Astrocyte (in vitro differentiated cells and primary cell): Measurements from ENCODE around the gene SLCO4A1.

Experiments
- EZH2 ChIP-seq: IDR thresholded peaks from 2 replicates; pipeline ENCODE4 v1.6.1; 2012; ENCODE audit warnings: mild to moderate bottlenecking, low read length, inconsistent platforms; ENCODE audit not compliant: insufficient read depth
- TF ChIP-seq, protein P1 (sequence below): IDR thresholded peaks from 2 replicates; pipeline ENCODE4 v1.5.1; 2011; ENCODE audit warnings: low read depth, mild to moderate bottlenecking, inconsistent platforms, low read length, moderate library complexity; ENCODE audit not compliant: insufficient read depth

DNA sequence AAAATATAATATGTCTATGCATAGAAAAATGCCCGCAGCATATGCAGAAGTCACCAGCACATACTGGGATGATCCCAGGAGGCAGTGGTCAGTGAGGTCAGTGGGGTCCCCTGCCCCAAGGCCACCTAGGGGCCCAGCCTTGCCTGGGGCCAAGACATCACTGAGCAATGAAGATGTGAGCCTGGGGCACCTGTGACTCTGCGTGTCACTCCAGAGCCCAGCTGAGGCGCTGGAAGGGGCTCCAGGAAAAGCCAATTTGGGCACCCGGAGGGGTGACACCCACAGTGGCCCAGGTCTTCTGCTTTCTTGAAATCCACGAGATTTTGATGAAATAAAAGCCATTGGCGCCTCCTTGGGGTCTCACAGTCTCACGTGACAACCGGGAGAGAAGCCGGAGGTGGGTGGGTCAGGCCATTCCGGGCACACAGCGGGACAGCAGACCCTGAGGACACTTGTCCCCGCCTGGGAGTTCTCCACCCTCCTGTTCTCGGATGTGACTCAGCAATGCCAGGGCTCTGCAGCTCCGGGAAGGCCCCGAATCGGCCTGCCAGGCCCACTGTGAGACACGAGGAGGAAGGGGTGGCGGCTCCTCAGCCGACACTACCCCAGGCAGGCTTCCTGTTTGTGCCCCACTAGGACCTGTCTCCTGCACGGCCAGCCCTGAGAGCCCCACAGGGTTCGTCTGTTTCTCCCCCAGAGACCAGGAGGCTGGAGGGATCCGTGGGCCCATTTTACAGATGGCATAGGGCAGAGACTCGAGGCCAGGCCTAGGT, 24.4 kb upstream of the SLCO4A1 start:
- TF ChIP-seq, protein P1, sequence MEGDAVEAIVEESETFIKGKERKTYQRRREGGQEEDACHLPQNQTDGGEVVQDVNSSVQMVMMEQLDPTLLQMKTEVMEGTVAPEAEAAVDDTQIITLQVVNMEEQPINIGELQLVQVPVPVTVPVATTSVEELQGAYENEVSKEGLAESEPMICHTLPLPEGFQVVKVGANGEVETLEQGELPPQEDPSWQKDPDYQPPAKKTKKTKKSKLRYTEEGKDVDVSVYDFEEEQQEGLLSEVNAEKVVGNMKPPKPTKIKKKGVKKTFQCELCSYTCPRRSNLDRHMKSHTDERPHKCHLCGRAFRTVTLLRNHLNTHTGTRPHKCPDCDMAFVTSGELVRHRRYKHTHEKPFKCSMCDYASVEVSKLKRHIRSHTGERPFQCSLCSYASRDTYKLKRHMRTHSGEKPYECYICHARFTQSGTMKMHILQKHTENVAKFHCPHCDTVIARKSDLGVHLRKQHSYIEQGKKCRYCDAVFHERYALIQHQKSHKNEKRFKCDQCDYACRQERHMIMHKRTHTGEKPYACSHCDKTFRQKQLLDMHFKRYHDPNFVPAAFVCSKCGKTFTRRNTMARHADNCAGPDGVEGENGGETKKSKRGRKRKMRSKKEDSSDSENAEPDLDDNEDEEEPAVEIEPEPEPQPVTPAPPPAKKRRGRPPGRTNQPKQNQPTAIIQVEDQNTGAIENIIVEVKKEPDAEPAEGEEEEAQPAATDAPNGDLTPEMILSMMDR: no peak
- TF ChIP-seq EZH2: no peak
